HepG2 (cell line): ENCODE measurements around the gene PAM16. TPM values are rescaled to one million over a fixed set of nuclear protein-coding genes. Genes with fewer than 3 reads are reported as not detected.
A peak's percentile ranks its signal among the peaks of the same experiment; 100 is the strongest.

Source experiments
- DPF2 ChIP-seq: sonication (generic); formaldehyde crosslinking; IDR thresholded peaks from 2 replicates; pipeline ENCODE4 v1.4.0; 2020; ENCODE audit warnings: mild to moderate bottlenecking, low read depth, missing genetic modification reagents, borderline replicate concordance
- HMG20A ChIP-seq: IDR thresholded peaks from 2 replicates; pipeline ENCODE4 v1.6.1; 2016; ENCODE audit warnings: borderline replicate concordance
- KAT8 ChIP-seq: IDR thresholded peaks from 2 replicates; pipeline ENCODE4 v1.6.1; 2016; ENCODE audit warnings: missing genetic modification reagents, missing compliant biosample characterization
- MED13 ChIP-seq: sonication (generic); formaldehyde crosslinking; IDR thresholded peaks from 2 replicates; pipeline ENCODE4 v1.5.0; 2020; ENCODE audit warnings: missing genetic modification reagents
- NFIC ChIP-seq: IDR thresholded peaks from 2 replicates; pipeline ENCODE4 v1.6.1; 2012; ENCODE audit warnings: mild to moderate bottlenecking, low read length, inconsistent platforms
- TBP ChIP-seq: sonication (generic); formaldehyde crosslinking; IDR thresholded peaks from 2 replicates; pipeline ENCODE4 v1.5.0; 2020; ENCODE audit warnings: missing genetic modification reagents
- ZNF501 ChIP-seq: sonication (generic); formaldehyde crosslinking; IDR thresholded peaks from 2 replicates; pipeline ENCODE4 v1.5.1; 2020; ENCODE audit warnings: mild to moderate bottlenecking, moderate library complexity, missing genetic modification reagents
- ZSCAN25 ChIP-seq: sonication (generic); formaldehyde crosslinking; IDR thresholded peaks from 2 replicates; pipeline ENCODE4 v1.8.0; 2022; ENCODE audit warnings: mild to moderate bottlenecking, missing genetic modification reagents
- polyA plus RNA-seq, 8 experiments: library from polyadenylated mRNA; depleted of rRNA in 3 of 8; stranded (reverse) in 7 of 8; unstranded in 1 of 8; fragments of >200 nt; fragmentation: Illumina TruSeq in 4 of 8; extraction: Trizol in 4 of 8; gene quantifications; 2 replicates each; pipeline versions ENCODE4 v1.2.1 to v1.2.3, GENCODE V29; 2011 to 2016; ENCODE audit warnings: low read depth in 4 of 8, missing spikeins in 1 of 8, mixed read lengths in 1 of 8; ENCODE audit not compliant: insufficient read depth in 1 of 8
- total RNA-seq, 5 experiments: library from RNA; depleted of rRNA; stranded (reverse); fragments of >200 nt; fragmentation: Illumina TruSeq; extraction: Trizol; gene quantifications; 2 replicates each; pipeline ENCODE4 v1.2.3, GENCODE V29; 2016; ENCODE audit warnings: low read depth in 1 of 5
- TF ChIP-seq, protein P1 (sequence below): sonication (generic); formaldehyde crosslinking; IDR thresholded peaks from 2 replicates; pipeline ENCODE4 v1.8.1; 2023; ENCODE audit warnings: mild to moderate bottlenecking, missing genetic modification reagents
- TF ChIP-seq, protein P2 (sequence below): sonication (generic); formaldehyde crosslinking; IDR thresholded peaks from 2 replicates; pipeline ENCODE4 v1.4.0; 2020; ENCODE audit warnings: missing genetic modification reagents, borderline replicate concordance
- TF ChIP-seq, protein P3 (sequence below): IDR thresholded peaks from 2 replicates; pipeline ENCODE4 v1.6.1; 2016; ENCODE audit warnings: control low read depth
- TF ChIP-seq, protein P4 (sequence below): IDR thresholded peaks from 2 replicates; pipeline ENCODE4 v1.4.0; 2020; ENCODE audit warnings: mild to moderate bottlenecking, missing genetic modification reagents
- TF ChIP-seq, protein P5 (sequence below), 2 experiments: IDR thresholded peaks; 2 replicates each; pipeline ENCODE4 v1.6.1; 2011 to 2012; ENCODE audit warnings: low read length in 2 of 2, borderline replicate concordance in 1 of 2, low read depth in 1 of 2, mild to moderate bottlenecking in 1 of 2, moderate library complexity in 1 of 2

Gene PAM16
- total and polyA plus RNA-seq, 2 of the 13 experiments (the other 11 are each of a cell fraction or from before 2014, with no cell fraction given): 51.5 to 51.8 TPM

DNA sequence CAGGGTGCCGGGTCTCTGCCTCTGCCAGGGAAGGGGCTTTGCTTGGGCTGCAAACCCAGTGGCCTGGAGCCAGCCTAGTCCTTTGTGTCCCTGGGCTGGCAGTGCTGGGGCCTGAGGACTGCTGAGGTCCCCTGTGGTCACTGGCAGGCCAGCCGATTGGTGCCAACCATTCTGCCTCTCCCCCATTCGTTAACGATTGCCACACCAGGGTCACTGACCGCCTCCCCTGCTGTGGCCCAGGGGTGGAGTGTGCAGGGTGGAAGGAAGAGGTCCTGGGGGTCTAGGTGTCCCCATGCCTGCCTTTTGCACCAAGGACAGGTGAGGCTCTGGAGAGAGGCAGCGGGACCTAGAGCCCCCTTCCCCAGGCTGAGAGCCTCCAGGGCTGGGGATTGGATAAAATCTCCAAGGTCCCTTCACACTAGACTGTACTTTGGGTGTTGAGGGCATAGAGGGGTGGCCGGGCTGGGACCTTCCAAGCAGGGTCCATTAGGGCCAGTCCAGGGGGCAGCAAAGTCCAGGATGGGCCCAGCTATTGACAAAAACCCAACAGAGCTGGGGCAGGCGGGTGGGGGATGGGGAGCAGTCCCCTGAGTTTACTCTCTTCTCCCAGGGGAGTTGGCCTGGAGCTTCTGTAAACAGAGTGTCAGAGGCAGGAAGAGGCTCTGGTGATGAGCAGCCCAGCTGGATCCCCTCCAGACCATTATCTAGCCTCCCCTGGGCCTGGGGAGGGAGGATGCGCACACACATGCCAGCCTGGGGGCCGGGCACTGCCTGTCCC is 21.6 kb upstream of the PAM16 start (continued):
- TF ChIP-seq, protein P1, sequence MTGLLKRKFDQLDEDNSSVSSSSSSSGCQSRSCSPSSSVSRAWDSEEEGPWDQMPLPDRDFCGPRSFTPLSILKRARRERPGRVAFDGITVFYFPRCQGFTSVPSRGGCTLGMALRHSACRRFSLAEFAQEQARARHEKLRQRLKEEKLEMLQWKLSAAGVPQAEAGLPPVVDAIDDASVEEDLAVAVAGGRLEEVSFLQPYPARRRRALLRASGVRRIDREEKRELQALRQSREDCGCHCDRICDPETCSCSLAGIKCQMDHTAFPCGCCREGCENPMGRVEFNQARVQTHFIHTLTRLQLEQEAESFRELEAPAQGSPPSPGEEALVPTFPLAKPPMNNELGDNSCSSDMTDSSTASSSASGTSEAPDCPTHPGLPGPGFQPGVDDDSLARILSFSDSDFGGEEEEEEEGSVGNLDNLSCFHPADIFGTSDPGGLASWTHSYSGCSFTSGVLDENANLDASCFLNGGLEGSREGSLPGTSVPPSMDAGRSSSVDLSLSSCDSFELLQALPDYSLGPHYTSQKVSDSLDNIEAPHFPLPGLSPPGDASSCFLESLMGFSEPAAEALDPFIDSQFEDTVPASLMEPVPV (CRISPR knock-in tag): no peak; the same call in 1 of the 2 replicates
- TF ChIP-seq ZNF501 (CRISPR knock-in tag): peak; percentile 81
- TF ChIP-seq, protein P2, sequence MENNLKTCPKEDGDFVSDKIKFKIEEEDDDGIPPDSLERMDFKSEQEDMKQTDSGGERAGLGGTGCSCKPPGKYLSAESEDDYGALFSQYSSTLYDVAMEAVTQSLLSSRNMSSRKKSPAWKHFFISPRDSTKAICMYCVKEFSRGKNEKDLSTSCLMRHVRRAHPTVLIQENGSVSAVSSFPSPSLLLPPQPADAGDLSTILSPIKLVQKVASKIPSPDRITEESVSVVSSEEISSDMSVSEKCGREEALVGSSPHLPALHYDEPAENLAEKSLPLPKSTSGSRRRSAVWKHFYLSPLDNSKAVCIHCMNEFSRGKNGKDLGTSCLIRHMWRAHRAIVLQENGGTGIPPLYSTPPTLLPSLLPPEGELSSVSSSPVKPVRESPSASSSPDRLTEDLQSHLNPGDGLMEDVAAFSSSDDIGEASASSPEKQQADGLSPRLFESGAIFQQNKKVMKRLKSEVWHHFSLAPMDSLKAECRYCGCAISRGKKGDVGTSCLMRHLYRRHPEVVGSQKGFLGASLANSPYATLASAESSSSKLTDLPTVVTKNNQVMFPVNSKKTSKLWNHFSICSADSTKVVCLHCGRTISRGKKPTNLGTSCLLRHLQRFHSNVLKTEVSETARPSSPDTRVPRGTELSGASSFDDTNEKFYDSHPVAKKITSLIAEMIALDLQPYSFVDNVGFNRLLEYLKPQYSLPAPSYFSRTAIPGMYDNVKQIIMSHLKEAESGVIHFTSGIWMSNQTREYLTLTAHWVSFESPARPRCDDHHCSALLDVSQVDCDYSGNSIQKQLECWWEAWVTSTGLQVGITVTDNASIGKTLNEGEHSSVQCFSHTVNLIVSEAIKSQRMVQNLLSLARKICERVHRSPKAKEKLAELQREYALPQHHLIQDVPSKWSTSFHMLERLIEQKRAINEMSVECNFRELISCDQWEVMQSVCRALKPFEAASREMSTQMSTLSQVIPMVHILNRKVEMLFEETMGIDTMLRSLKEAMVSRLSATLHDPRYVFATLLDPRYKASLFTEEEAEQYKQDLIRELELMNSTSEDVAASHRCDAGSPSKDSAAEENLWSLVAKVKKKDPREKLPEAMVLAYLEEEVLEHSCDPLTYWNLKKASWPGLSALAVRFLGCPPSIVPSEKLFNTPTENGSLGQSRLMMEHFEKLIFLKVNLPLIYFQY (CRISPR knock-in tag): peak; percentile 88
- TF ChIP-seq NFIC: no peak
- TF ChIP-seq, protein P3, sequence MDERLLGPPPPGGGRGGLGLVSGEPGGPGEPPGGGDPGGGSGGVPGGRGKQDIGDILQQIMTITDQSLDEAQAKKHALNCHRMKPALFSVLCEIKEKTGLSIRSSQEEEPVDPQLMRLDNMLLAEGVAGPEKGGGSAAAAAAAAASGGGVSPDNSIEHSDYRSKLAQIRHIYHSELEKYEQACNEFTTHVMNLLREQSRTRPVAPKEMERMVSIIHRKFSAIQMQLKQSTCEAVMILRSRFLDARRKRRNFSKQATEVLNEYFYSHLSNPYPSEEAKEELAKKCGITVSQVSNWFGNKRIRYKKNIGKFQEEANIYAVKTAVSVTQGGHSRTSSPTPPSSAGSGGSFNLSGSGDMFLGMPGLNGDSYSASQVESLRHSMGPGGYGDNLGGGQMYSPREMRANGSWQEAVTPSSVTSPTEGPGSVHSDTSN: no peak
- TF ChIP-seq ZSCAN25 (CRISPR knock-in tag): peak; percentile 95
- TF ChIP-seq MED13 (CRISPR knock-in tag): 0 out of 2 replicates have a peak, but pooled peaks have one; percentile 29
- TF ChIP-seq TBP (CRISPR knock-in tag): no peak
- TF ChIP-seq, protein P4, sequence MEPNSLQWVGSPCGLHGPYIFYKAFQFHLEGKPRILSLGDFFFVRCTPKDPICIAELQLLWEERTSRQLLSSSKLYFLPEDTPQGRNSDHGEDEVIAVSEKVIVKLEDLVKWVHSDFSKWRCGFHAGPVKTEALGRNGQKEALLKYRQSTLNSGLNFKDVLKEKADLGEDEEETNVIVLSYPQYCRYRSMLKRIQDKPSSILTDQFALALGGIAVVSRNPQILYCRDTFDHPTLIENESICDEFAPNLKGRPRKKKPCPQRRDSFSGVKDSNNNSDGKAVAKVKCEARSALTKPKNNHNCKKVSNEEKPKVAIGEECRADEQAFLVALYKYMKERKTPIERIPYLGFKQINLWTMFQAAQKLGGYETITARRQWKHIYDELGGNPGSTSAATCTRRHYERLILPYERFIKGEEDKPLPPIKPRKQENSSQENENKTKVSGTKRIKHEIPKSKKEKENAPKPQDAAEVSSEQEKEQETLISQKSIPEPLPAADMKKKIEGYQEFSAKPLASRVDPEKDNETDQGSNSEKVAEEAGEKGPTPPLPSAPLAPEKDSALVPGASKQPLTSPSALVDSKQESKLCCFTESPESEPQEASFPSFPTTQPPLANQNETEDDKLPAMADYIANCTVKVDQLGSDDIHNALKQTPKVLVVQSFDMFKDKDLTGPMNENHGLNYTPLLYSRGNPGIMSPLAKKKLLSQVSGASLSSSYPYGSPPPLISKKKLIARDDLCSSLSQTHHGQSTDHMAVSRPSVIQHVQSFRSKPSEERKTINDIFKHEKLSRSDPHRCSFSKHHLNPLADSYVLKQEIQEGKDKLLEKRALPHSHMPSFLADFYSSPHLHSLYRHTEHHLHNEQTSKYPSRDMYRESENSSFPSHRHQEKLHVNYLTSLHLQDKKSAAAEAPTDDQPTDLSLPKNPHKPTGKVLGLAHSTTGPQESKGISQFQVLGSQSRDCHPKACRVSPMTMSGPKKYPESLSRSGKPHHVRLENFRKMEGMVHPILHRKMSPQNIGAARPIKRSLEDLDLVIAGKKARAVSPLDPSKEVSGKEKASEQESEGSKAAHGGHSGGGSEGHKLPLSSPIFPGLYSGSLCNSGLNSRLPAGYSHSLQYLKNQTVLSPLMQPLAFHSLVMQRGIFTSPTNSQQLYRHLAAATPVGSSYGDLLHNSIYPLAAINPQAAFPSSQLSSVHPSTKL (CRISPR knock-in tag): no peak; the same call in none of the 2 replicates
- no peak; the same call in 1 of the 2 replicates for TF ChIP-seq HMG20A (CRISPR knock-in tag)
- TF ChIP-seq KAT8: peak; percentile 60; the same call in 1 of the 2 replicates
- TF ChIP-seq, protein P5, sequence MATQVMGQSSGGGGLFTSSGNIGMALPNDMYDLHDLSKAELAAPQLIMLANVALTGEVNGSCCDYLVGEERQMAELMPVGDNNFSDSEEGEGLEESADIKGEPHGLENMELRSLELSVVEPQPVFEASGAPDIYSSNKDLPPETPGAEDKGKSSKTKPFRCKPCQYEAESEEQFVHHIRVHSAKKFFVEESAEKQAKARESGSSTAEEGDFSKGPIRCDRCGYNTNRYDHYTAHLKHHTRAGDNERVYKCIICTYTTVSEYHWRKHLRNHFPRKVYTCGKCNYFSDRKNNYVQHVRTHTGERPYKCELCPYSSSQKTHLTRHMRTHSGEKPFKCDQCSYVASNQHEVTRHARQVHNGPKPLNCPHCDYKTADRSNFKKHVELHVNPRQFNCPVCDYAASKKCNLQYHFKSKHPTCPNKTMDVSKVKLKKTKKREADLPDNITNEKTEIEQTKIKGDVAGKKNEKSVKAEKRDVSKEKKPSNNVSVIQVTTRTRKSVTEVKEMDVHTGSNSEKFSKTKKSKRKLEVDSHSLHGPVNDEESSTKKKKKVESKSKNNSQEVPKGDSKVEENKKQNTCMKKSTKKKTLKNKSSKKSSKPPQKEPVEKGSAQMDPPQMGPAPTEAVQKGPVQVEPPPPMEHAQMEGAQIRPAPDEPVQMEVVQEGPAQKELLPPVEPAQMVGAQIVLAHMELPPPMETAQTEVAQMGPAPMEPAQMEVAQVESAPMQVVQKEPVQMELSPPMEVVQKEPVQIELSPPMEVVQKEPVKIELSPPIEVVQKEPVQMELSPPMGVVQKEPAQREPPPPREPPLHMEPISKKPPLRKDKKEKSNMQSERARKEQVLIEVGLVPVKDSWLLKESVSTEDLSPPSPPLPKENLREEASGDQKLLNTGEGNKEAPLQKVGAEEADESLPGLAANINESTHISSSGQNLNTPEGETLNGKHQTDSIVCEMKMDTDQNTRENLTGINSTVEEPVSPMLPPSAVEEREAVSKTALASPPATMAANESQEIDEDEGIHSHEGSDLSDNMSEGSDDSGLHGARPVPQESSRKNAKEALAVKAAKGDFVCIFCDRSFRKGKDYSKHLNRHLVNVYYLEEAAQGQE (IDR thresholded peaks at IDR 0.05; ENCODE audit: borderline replicate concordance in 1 of 2, low read depth in 1 of 2, low read length in 2 of 2): peak in 1 of 2 experiments; percentile 21; a peak in 1 of 4 replicates
- TF ChIP-seq DPF2 (CRISPR knock-in tag): peak; percentile 26; the same call in 1 of the 2 replicates
